Esophagus muscularis mucosa (tissue), 4 donors: ENCODE measurements around the gene PTPRE.

Experiments used
- EP300 ChIP-seq: sonication (generic); formaldehyde crosslinking; IDR thresholded peaks from one replicate; pipeline ENCODE4 v1.6.1; 2017; ENCODE audit warnings: antibody characterized with exemption
- POLR2AphosphoS5 ChIP-seq, 2 donors: sonication (generic); formaldehyde crosslinking; IDR thresholded peaks; one replicate each; pipeline ENCODE4 v1.6.1; 2017; ENCODE audit warnings: antibody characterized with exemption in 2 of 2
- TF ChIP-seq, protein P1 (sequence below), 3 experiments: fragments of 200-600 bp in 2 of 3; fragments of 450-650 bp in 1 of 3; sonication (generic) in 2 of 3; IDR thresholded peaks; one replicate each; pipeline ENCODE4 v1.5.1; 2017 to 2019; ENCODE audit warnings: antibody characterized with exemption in 3 of 3, mild to moderate bottlenecking in 2 of 3, moderate library complexity in 1 of 3

DNA sequence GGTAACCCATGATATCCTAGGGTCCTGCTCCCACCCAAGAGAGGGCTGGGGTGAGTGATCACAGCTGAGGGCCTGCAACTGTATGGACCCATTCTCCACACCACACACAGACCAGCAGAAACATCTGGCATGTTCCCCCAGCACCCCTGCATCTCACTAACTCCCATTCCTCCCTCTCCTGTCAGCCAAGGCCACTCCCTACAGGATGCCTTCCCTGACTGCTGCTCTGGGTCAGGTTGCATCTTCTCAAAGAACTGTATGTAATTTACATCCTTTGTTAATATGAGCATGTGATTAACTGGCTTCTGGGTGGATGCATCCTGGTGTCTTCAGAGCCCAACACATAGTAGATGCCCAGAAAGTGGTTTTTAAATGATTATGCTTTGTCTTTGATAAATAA is 56.2 kb downstream of the PTPRE start:
- TF ChIP-seq, protein P1, sequence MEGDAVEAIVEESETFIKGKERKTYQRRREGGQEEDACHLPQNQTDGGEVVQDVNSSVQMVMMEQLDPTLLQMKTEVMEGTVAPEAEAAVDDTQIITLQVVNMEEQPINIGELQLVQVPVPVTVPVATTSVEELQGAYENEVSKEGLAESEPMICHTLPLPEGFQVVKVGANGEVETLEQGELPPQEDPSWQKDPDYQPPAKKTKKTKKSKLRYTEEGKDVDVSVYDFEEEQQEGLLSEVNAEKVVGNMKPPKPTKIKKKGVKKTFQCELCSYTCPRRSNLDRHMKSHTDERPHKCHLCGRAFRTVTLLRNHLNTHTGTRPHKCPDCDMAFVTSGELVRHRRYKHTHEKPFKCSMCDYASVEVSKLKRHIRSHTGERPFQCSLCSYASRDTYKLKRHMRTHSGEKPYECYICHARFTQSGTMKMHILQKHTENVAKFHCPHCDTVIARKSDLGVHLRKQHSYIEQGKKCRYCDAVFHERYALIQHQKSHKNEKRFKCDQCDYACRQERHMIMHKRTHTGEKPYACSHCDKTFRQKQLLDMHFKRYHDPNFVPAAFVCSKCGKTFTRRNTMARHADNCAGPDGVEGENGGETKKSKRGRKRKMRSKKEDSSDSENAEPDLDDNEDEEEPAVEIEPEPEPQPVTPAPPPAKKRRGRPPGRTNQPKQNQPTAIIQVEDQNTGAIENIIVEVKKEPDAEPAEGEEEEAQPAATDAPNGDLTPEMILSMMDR (IDR thresholded peaks at IDR 0.05), result no peak
- TF ChIP-seq POLR2AphosphoS5 (IDR thresholded peaks at IDR 0.05) (no peak), EP300 (no peak)
